Measurements from ENCODE around the gene ADGRG3. TPM values are rescaled to one million over a fixed set of nuclear protein-coding genes. Genes with fewer than 3 reads are reported as not detected.

ADGRG3 gene
- total RNA-seq, 1 donor from 2014 or later = not detected

DNA sequence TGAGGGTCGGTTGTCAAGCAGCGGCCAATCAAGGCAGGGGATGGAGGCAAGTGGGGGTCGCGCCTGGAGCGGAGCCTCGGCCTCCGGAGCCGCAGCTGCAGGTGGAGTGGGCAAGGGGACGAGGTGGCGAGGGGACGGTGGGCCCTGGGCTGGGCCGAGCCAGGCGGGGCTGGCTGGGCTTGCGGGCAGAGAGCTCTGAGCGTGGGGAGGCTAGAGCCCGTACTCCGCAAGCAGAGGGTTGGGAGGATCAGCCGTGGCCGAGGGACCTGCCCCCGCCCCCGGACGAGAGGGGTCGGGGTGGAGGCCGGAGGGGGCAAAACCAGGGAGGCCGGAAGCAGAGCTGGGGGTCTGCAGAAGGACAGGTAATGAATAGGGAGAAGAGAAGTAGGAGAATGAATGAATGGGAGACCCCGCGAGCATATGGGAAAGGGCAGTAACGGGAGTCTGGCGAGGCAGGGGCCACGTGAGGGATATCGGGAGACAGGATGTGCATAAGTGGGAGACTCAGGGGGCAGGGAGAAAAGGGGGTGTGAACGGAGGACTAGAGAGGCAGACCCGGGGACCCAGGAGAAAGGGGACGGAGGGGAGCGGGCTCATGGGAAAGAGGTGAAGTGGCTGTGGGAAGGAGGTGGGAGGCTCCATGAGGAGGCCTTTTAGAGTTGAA lies 67.8 kb downstream of the ADGRG3 start, which contains the start of gene KATNB1:
TSS of gene KATNB1 (plus strand) at position 16 of the 664 bp plus-strand sequence. CDS start 1,474 bp downstream, outside the sequence.
- Mint-ChIP-seq H3K27ac (ENCODE audit: unreplicated experiment) (peak within 1 kb of the TSS; percentile 98), H3K36me3 (ENCODE audit: low read depth, unreplicated experiment) (peaks cover 7% of the 10 kb centered on the region), H3K4me1 (ENCODE audit: low read depth, unreplicated experiment) (peaks cover 13% of the 10 kb centered on the region), H3K9me3 (ENCODE audit: unreplicated experiment) (no peaks in the 10 kb centered on the region), H3K27me3 (ENCODE audit: low read depth, unreplicated experiment) (no peaks in the 10 kb centered on the region), H3K4me3 (ENCODE audit: unreplicated experiment) (peak within 1 kb of the TSS; percentile 94)
- no peaks in the 10 kb centered on the region for H3K36me3 ChIP-seq (ENCODE audit: insufficient read depth, low read length)
- no peaks in the 10 kb centered on the region for H3K9me3 ChIP-seq (ENCODE audit: insufficient read depth, low read depth, low read length)
- DNase-seq (ENCODE audit: low read depth) (peak; percentile 7), FAIRE-seq (no peak)
- H2AFZ ChIP-seq (ENCODE audit: low read depth, low read length) = peak within 1 kb of the TSS; percentile 90
- H3K4me3 ChIP-seq (ENCODE audit: insufficient read depth, low read depth, low read length) = peak within 1 kb of the TSS; percentile 75
- H3K4me1 ChIP-seq (ENCODE audit: insufficient read depth, low read length) = peaks cover 23% of the 10 kb centered on the region
- H3K79me2 ChIP-seq (ENCODE audit: insufficient read depth, low read length) = peaks cover 4% of the 10 kb centered on the region
- peak within 1 kb of the TSS; percentile 90 for H3K27ac ChIP-seq (ENCODE audit: low read depth, low read length)
- peak within 1 kb of the TSS; percentile 99 for H3K4me2 ChIP-seq (ENCODE audit: low read length)
- H3K27me3 ChIP-seq (ENCODE audit: insufficient read depth, low read length) = no peaks in the 10 kb centered on the region
- H4K20me1 ChIP-seq (ENCODE audit: insufficient read depth, low read length) = no peaks in the 10 kb centered on the region
- H3K9ac ChIP-seq (ENCODE audit: low read length) = peak within 1 kb of the TSS; percentile 90
- TF ChIP-seq EZH2 (IDR thresholded peaks at IDR 0.05; ENCODE audit: insufficient read depth, low read length) = no peak
- TF ChIP-seq, protein P1, sequence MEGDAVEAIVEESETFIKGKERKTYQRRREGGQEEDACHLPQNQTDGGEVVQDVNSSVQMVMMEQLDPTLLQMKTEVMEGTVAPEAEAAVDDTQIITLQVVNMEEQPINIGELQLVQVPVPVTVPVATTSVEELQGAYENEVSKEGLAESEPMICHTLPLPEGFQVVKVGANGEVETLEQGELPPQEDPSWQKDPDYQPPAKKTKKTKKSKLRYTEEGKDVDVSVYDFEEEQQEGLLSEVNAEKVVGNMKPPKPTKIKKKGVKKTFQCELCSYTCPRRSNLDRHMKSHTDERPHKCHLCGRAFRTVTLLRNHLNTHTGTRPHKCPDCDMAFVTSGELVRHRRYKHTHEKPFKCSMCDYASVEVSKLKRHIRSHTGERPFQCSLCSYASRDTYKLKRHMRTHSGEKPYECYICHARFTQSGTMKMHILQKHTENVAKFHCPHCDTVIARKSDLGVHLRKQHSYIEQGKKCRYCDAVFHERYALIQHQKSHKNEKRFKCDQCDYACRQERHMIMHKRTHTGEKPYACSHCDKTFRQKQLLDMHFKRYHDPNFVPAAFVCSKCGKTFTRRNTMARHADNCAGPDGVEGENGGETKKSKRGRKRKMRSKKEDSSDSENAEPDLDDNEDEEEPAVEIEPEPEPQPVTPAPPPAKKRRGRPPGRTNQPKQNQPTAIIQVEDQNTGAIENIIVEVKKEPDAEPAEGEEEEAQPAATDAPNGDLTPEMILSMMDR (IDR thresholded peaks at IDR 0.05; ENCODE audit: insufficient read depth, low read depth, low read length) = no peak

DNA sequence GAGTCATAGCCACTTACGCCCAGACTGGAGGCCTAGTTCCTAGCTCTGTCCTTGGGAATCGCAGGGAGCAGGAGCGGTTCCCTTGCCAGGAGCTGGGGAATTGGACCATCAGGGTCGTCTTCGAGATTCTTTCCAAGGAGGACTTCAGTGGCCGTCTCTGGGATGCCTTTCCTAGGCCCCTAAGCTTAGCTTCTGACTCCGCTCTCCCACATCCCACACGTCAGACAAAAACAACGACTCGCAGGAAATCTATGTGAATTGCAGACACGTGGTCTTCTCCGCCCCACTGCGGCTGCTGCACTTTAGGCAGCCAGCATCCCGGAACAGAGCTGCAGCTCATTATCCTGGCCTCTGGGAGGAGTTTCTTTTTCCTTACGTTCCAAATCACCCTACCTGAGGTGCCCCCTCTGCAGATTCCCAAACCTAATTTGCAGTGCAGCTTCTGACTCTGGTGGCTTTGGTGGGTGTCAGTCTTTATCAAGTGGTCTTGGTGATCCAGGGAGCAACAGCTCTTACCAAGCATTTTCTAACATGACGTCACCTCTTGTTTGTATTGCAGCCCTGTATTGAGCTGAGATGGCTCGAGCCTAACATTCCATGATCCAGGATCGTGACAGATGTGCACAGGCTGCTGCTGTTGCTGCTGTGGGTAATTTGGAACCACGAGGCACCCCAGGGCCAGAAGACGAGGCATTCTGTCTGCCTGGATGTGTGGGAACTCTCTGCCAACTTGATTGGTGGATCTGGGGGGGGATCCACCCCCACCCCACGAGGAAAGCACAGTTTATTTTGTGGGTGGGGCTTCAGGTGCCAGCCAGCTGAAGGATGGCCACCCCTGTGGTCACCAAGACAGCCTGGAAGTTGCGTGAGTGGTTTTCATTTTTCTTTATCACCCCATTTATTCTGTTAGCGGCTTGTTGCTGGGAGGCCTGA lies 68.6 kb downstream of the ADGRG3 start:
- H3K9ac ChIP-seq (ENCODE audit: low read length) = peak overlapping the region; percentile 87
- peak overlapping the region; percentile 88 for H2AFZ ChIP-seq (ENCODE audit: low read depth, low read length)
- peak overlapping the region; percentile 88 for H3K27ac ChIP-seq (ENCODE audit: low read depth, low read length)
- peaks cover 7% of the 10 kb centered on the region for H3K36me3 Mint-ChIP-seq (ENCODE audit: low read depth, unreplicated experiment)
- peak overlapping the region; percentile 75 for H3K4me3 ChIP-seq (ENCODE audit: insufficient read depth, low read depth, low read length)
- no peaks in the 10 kb centered on the region for H3K9me3 Mint-ChIP-seq (ENCODE audit: unreplicated experiment)
- FAIRE-seq (no peak), DNase-seq (ENCODE audit: low read depth) (peak; percentile 77)
- peak overlapping the region; percentile 99 for H3K4me2 ChIP-seq (ENCODE audit: low read length)
- H3K4me3 Mint-ChIP-seq (ENCODE audit: unreplicated experiment) = peak overlapping the region; percentile 94
- H4K20me1 ChIP-seq (ENCODE audit: insufficient read depth, low read length) = no peaks in the 10 kb centered on the region
- H3K9me3 ChIP-seq (ENCODE audit: insufficient read depth, low read depth, low read length) = no peaks in the 10 kb centered on the region
- H3K4me1 ChIP-seq (ENCODE audit: insufficient read depth, low read length) = peaks cover 23% of the 10 kb centered on the region
- peaks cover 13% of the 10 kb centered on the region for H3K4me1 Mint-ChIP-seq (ENCODE audit: low read depth, unreplicated experiment)
- no peaks in the 10 kb centered on the region for H3K27me3 ChIP-seq (ENCODE audit: insufficient read depth, low read length)
- H3K27ac Mint-ChIP-seq (ENCODE audit: unreplicated experiment) = peak overlapping the region; percentile 98
- peaks cover 4% of the 10 kb centered on the region for H3K79me2 ChIP-seq (ENCODE audit: insufficient read depth, low read length)
- TF ChIP-seq, protein P1 (IDR thresholded peaks at IDR 0.05; ENCODE audit: insufficient read depth, low read depth, low read length) = no peak
- no peaks in the 10 kb centered on the region for H3K27me3 Mint-ChIP-seq (ENCODE audit: low read depth, unreplicated experiment)
- H3K36me3 ChIP-seq (ENCODE audit: insufficient read depth, low read length) = no peaks in the 10 kb centered on the region
